A549 (cell line): Measurements from ENCODE around the gene NR1H4.

Source experiments
- BHLHE40 ChIP-seq: IDR thresholded peaks from 2 replicates; pipeline ENCODE4 v1.6.1; 2012; ENCODE audit warnings: low read depth, low read length, inconsistent platforms
- CEBPB ChIP-seq, 2 experiments: fragments of >200 bp in 1 of 2; sonication (Bioruptor Twin) in 1 of 2; formaldehyde crosslinking in 1 of 2; IDR thresholded peaks; 2 replicates each; pipeline ENCODE4 v1.6.1; 2012 to 2016
- EP300 ChIP-seq, 2 experiments: fragments of >200 bp; sonication (Bioruptor Twin); formaldehyde crosslinking; IDR thresholded peaks; 2 replicates in 1 of 2; 3 replicates in 1 of 2; pipeline ENCODE4 v1.6.1; 2016 to 2017
- ESRRA ChIP-seq: fragments of 150-350 bp; IDR thresholded peaks from 2 replicates; pipeline ENCODE4 v1.6.1; 2014; ENCODE audit warnings: mild to moderate bottlenecking, low read length, borderline replicate concordance
- JUN ChIP-seq, 2 experiments: fragments of >200 bp; sonication (Bioruptor Twin); formaldehyde crosslinking; IDR thresholded peaks; 2 replicates in 1 of 2; 3 replicates in 1 of 2; pipeline ENCODE4 v1.6.1; 2016 to 2017
- MAZ ChIP-seq: fragments of 150-350 bp; IDR thresholded peaks from 2 replicates; pipeline ENCODE4 v1.6.1; 2014; ENCODE audit warnings: antibody characterized with exemption, low read depth, low read length, borderline replicate concordance
- MYC ChIP-seq: IDR thresholded peaks from 2 replicates; pipeline ENCODE4 v1.6.1; 2012; ENCODE audit warnings: mild to moderate bottlenecking, inconsistent platforms, low read length, improper control_type of control experiment, borderline replicate concordance
- POLR2A ChIP-seq: IDR thresholded peaks from 2 replicates; pipeline ENCODE4 v1.6.1; 2012; ENCODE audit warnings: mild to moderate bottlenecking, low read length
- RCOR1 ChIP-seq: fragments of 150-350 bp; IDR thresholded peaks from 2 replicates; pipeline ENCODE4 v1.6.1; 2014; ENCODE audit warnings: antibody characterized with exemption, low read length, low read depth
- ZC3H11A ChIP-seq: fragments of 450-650 bp; IDR thresholded peaks from 2 replicates; pipeline ENCODE4 v1.6.1; 2014; ENCODE audit warnings: antibody characterized with exemption, mild to moderate bottlenecking
- TF ChIP-seq, protein P1 (sequence below): fragments of >200 bp; sonication (Bioruptor Twin); formaldehyde crosslinking; IDR thresholded peaks from 3 replicates; pipeline ENCODE4 v1.5.1; 2016
- TF ChIP-seq, protein P2 (sequence below): fragments of 450-650 bp; IDR thresholded peaks from 2 replicates; pipeline ENCODE4 v1.6.1; 2014; ENCODE audit warnings: antibody characterized with exemption
- TF ChIP-seq, protein P3 (sequence below): IDR thresholded peaks from 2 replicates; pipeline ENCODE4 v1.6.1; 2012
- TF ChIP-seq, protein P4 (sequence below): fragments of 200-600 bp; sonication (generic); IDR thresholded peaks from 2 replicates; pipeline ENCODE4 v1.6.1; 2016; ENCODE audit warnings: antibody characterized with exemption, mild to moderate bottlenecking, moderate library complexity

DNA sequence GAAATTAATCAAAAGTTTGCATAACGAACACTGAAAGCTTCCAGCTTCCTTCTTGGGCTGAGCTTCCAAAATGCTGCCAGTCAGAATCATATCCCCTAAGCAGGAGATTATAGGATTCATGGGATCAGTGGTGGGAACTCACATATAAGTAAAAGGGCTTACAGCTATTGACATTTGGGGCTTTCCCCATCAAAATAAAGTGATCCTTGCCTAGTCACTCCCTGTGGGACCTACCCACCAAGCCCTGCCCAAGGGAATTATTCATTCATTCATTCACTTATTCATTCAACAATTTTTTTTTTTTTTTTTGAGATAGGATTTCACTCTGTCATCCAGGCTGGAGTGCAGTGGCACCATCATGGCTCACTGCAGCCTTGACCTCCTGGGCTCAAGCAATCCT is 47.5 kb upstream of the NR1H4 start:
- TF ChIP-seq, protein P1, sequence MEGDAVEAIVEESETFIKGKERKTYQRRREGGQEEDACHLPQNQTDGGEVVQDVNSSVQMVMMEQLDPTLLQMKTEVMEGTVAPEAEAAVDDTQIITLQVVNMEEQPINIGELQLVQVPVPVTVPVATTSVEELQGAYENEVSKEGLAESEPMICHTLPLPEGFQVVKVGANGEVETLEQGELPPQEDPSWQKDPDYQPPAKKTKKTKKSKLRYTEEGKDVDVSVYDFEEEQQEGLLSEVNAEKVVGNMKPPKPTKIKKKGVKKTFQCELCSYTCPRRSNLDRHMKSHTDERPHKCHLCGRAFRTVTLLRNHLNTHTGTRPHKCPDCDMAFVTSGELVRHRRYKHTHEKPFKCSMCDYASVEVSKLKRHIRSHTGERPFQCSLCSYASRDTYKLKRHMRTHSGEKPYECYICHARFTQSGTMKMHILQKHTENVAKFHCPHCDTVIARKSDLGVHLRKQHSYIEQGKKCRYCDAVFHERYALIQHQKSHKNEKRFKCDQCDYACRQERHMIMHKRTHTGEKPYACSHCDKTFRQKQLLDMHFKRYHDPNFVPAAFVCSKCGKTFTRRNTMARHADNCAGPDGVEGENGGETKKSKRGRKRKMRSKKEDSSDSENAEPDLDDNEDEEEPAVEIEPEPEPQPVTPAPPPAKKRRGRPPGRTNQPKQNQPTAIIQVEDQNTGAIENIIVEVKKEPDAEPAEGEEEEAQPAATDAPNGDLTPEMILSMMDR, result no peak
- TF ChIP-seq POLR2A, result no peak
- TF ChIP-seq EP300 (IDR thresholded peaks at IDR 0.05), result no peak
- TF ChIP-seq MYC, result no peak
- TF ChIP-seq, protein P2, sequence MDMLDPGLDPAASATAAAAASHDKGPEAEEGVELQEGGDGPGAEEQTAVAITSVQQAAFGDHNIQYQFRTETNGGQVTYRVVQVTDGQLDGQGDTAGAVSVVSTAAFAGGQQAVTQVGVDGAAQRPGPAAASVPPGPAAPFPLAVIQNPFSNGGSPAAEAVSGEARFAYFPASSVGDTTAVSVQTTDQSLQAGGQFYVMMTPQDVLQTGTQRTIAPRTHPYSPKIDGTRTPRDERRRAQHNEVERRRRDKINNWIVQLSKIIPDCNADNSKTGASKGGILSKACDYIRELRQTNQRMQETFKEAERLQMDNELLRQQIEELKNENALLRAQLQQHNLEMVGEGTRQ, result no peak
- no peak for TF ChIP-seq MAZ
- TF ChIP-seq, protein P3, sequence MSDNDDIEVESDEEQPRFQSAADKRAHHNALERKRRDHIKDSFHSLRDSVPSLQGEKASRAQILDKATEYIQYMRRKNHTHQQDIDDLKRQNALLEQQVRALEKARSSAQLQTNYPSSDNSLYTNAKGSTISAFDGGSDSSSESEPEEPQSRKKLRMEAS, result no peak
- TF ChIP-seq ESRRA, result no peak
- TF ChIP-seq BHLHE40, result no peak
- no peak for TF ChIP-seq ZC3H11A
- no peak for TF ChIP-seq CEBPB (IDR thresholded peaks at IDR 0.05)
- TF ChIP-seq, protein P4, sequence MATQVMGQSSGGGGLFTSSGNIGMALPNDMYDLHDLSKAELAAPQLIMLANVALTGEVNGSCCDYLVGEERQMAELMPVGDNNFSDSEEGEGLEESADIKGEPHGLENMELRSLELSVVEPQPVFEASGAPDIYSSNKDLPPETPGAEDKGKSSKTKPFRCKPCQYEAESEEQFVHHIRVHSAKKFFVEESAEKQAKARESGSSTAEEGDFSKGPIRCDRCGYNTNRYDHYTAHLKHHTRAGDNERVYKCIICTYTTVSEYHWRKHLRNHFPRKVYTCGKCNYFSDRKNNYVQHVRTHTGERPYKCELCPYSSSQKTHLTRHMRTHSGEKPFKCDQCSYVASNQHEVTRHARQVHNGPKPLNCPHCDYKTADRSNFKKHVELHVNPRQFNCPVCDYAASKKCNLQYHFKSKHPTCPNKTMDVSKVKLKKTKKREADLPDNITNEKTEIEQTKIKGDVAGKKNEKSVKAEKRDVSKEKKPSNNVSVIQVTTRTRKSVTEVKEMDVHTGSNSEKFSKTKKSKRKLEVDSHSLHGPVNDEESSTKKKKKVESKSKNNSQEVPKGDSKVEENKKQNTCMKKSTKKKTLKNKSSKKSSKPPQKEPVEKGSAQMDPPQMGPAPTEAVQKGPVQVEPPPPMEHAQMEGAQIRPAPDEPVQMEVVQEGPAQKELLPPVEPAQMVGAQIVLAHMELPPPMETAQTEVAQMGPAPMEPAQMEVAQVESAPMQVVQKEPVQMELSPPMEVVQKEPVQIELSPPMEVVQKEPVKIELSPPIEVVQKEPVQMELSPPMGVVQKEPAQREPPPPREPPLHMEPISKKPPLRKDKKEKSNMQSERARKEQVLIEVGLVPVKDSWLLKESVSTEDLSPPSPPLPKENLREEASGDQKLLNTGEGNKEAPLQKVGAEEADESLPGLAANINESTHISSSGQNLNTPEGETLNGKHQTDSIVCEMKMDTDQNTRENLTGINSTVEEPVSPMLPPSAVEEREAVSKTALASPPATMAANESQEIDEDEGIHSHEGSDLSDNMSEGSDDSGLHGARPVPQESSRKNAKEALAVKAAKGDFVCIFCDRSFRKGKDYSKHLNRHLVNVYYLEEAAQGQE, result no peak
- TF ChIP-seq JUN (IDR thresholded peaks at IDR 0.05), result no peak
- no peak for TF ChIP-seq RCOR1
